ENCODE measurements around the gene TAAR2.

- no peak for TF ChIP-seq CTCF (IDR thresholded peaks at IDR 0.05; ENCODE audit: low read depth, low read length)
- no peak for TF ChIP-seq EZH2phosphoT487 (IDR thresholded peaks at IDR 0.05; ENCODE audit: low read depth)
Measured at GRCh38 chr6:132661906-132662305, 37.8 kb upstream of the TAAR2 start.
